SK-N-MC (cell line): Measurements from ENCODE around the gene MSANTD3.
"Not testable (repeated sequence)": the region's sequence is repeated elsewhere in the genome, so short reads cannot be mapped to it uniquely, and the experiment has no call there.

Experiments
- DNase-seq: peaks from one replicate; pipeline ENCODE4 v3.0.0-alpha.2; 2011; ENCODE audit warnings: low read depth, low spot score
- H3K27ac ChIP-seq: fragments of 200-600 bp; sonication (generic); 2 replicates; pipeline ENCODE4 v1.5.1; 2016; ENCODE audit warnings: mixed run types
- H3K36me3 ChIP-seq: fragments of 200-600 bp; sonication (generic); 2 replicates; pipeline ENCODE4 v1.6.1; 2017; ENCODE audit warnings: antibody characterized with exemption, low read length, mixed read lengths; ENCODE audit not compliant: insufficient read depth
- H3K4me3 ChIP-seq: fragments of 200-600 bp; sonication (generic); 2 replicates; pipeline ENCODE4 v1.5.1; 2016
- H3K9ac ChIP-seq: fragments of 200-600 bp; sonication (generic); 2 replicates; pipeline ENCODE4 v1.8.0; 2017; ENCODE audit warnings: mixed run types, mixed read lengths; ENCODE audit not compliant: insufficient read length
- H3K9me3 ChIP-seq: fragments of 200-600 bp; sonication (generic); 2 replicates; pipeline ENCODE4 v1.6.1; 2017; ENCODE audit warnings: low read depth, mild to moderate bottlenecking, antibody characterized with exemption, low read length, moderate library complexity, mixed read lengths
- EZH2 ChIP-seq: fragments of 200-600 bp; sonication (generic); IDR thresholded peaks from one replicate; pipeline ENCODE4 v1.6.1; 2017; ENCODE audit warnings: antibody characterized with exemption
- FOXP2 ChIP-seq: optimal IDR thresholded peaks from 2 replicates; pipeline ENCODE3; 2011; ENCODE audit warnings: mild to moderate bottlenecking, moderate library complexity; ENCODE audit not compliant: insufficient read depth; ENCODE audit errors: extremely low read length, control extremely low read depth
- POLR2AphosphoS5 ChIP-seq: IDR thresholded peaks from 2 replicates; pipeline ENCODE4 v1.6.1; 2012; ENCODE audit warnings: mild to moderate bottlenecking, low read depth, low read length, borderline replicate concordance

The MSANTD3 gene

GRCh38 chr9:100437860-100438805 is 11.2 kb downstream of the MSANTD3 start:
- peak; percentile 58 for DNase-seq

GRCh38 chr9:100440071-100440470 is 13.1 kb downstream of the MSANTD3 start:
- no peaks in the 10 kb centered on the region for H3K9me3 ChIP-seq
- H3K27ac ChIP-seq = no peak overlapping the region
- TF ChIP-seq FOXP2 = no peak
- TF ChIP-seq POLR2AphosphoS5 = no peak
- TF ChIP-seq EZH2 = no peak
- no peak overlapping the region for H3K9ac ChIP-seq
- no peaks in the 10 kb centered on the region; the same call in 1 of the 2 replicates for H3K36me3 ChIP-seq
- DNase-seq = no peak
- H3K4me3 ChIP-seq = no peak overlapping the region

More at GRCh38 chr9:100437860-100438805, 11.2 kb downstream of the MSANTD3 start:
- no peak for TF ChIP-seq POLR2AphosphoS5
- TF ChIP-seq FOXP2 = no peak
- TF ChIP-seq EZH2 = no peak
- H3K4me3 ChIP-seq = no peak overlapping the region
- no peak overlapping the region for H3K27ac ChIP-seq
- H3K9ac ChIP-seq = no peak overlapping the region
- H3K36me3 ChIP-seq = no peaks in the 10 kb centered on the region; the same call in 1 of the 2 replicates
- no peaks in the 10 kb centered on the region for H3K9me3 ChIP-seq

- DNase-seq, H3K36me3 ChIP-seq, H3K27ac ChIP-seq, H3K4me3 ChIP-seq, H3K9me3 ChIP-seq, H3K9ac ChIP-seq: not testable (repeated sequence)
Observed at GRCh38 chr9:100440487-100440886, 13.5 kb downstream of the MSANTD3 start.

- H3K9me3 ChIP-seq = no peaks in the 10 kb centered on the region
- DNase-seq = no peak
- H3K27ac ChIP-seq = no peak overlapping the region
- H3K9ac ChIP-seq = no peak overlapping the region
- TF ChIP-seq EZH2 (no peak), FOXP2 (no peak), POLR2AphosphoS5 (no peak)
- no peaks in the 10 kb centered on the region; the same call in 1 of the 2 replicates for H3K36me3 ChIP-seq
- no peak overlapping the region for H3K4me3 ChIP-seq
Observed at GRCh38 chr9:100441911-100442361, 15.0 kb downstream of the MSANTD3 start.

GRCh38 chr9:100443781-100444768 is 17.1 kb downstream of the MSANTD3 start:
- H3K4me3 ChIP-seq = no peak overlapping the region
- H3K9ac ChIP-seq = no peak overlapping the region
- no peak for DNase-seq
- TF ChIP-seq POLR2AphosphoS5 (no peak), FOXP2 (no peak)
- no peaks in the 10 kb centered on the region for H3K9me3 ChIP-seq
- peak overlapping the region; percentile 27; the same call in 1 of the 2 replicates for H3K27ac ChIP-seq
- H3K36me3 ChIP-seq = no peaks in the 10 kb centered on the region; the same call in 1 of the 2 replicates

- H3K27ac ChIP-seq = no peak overlapping the region
- no peak overlapping the region for H3K9ac ChIP-seq
- no peaks in the 10 kb centered on the region; the same call in 1 of the 2 replicates for H3K36me3 ChIP-seq
- H3K4me3 ChIP-seq = no peak overlapping the region
- no peak for DNase-seq
- no peak for TF ChIP-seq POLR2AphosphoS5
- no peak for TF ChIP-seq EZH2
- no peak for TF ChIP-seq FOXP2
- no peaks in the 10 kb centered on the region for H3K9me3 ChIP-seq
Observed at GRCh38 chr9:100445161-100445902, 18.4 kb downstream of the MSANTD3 start.

GRCh38 chr9:100445903-100446549 is 19.1 kb downstream of the MSANTD3 start:
- Histone ChIP-seq H3K9me3 (no peaks in the 10 kb centered on the region), H3K36me3 (no peaks in the 10 kb centered on the region; the same call in 1 of the 2 replicates)

More at GRCh38 chr9:100445903-100446549, 19.1 kb downstream of the MSANTD3 start:
- H3K4me3 ChIP-seq = no peak overlapping the region
- DNase-seq = no peak
- TF ChIP-seq EZH2 (no peak), POLR2AphosphoS5 (no peak), FOXP2 (no peak)
- no peak overlapping the region for H3K9ac ChIP-seq
- H3K27ac ChIP-seq = no peak overlapping the region
